PC-3 (cell line): ENCODE data around the gene NNMT. TPM values are rescaled to one million over a fixed set of nuclear protein-coding genes. Genes with fewer than 3 reads are reported as not detected.

Source experiments
- ATAC-seq: fragments of 200-7000 bp; cut with Tn5 transposase; 2 replicates; pipeline ENCODE4 v1.9.1; 2020; ENCODE audit warnings: mild to moderate bottlenecking, moderate library complexity
- BruUV-seq: library from RNA; stranded (reverse); fragments of 400-500 nt; replicated peaks from 2 replicates; lab custom pipeline; 2021; lab: Mats Ljungman, UMichigan
- CTCF ChIA-PET: fragments of 300-600 bp; sonication (Branson Sonifier 250); formaldehyde crosslinking; loops from one replicate; lab custom pipeline; 2022; ENCODE audit warnings: antibody characterized with exemption; lab: Charles Lee
- POLR2A ChIA-PET: fragments of 300-600 bp; sonication (Branson Sonifier 250); formaldehyde crosslinking; loops from one replicate; lab custom pipeline; 2022; ENCODE audit warnings: antibody characterized with exemption; ENCODE audit not compliant: unreplicated experiment; lab: Charles Lee
- DNase-seq: peaks from one replicate; pipeline ENCODE4 v3.0.0-alpha.2; 2015
- H2AFZ ChIP-seq: fragments of 300-600 bp; sonication (generic); 2 replicates; pipeline ENCODE4 v1.6.0; 2016; ENCODE audit warnings: antibody characterized with exemption, low read length
- H3F3A ChIP-seq: fragments of 300-600 bp; sonication (generic); one replicate; pipeline ENCODE4 v1.6.0; 2017; ENCODE audit warnings: antibody characterized with exemption, low read length, control low read depth, mild to moderate bottlenecking; ENCODE audit not compliant: unreplicated experiment
- H3K27ac ChIP-seq: fragments of 300-600 bp; sonication (generic); 2 replicates; pipeline ENCODE4 v1.5.1; 2016; ENCODE audit warnings: mild to moderate bottlenecking, low read length
- H3K27me3 ChIP-seq: fragments of 300-600 bp; sonication (generic); 2 replicates; pipeline ENCODE4 v1.6.1; 2016; ENCODE audit warnings: low read length, mixed read lengths
- H3K36me3 ChIP-seq: fragments of 300-600 bp; sonication (generic); 2 replicates; pipeline ENCODE4 v1.6.1; 2016; ENCODE audit warnings: low read depth, mixed run types, low read length, mixed read lengths
- H3K4me1 ChIP-seq: fragments of 300-600 bp; sonication (generic); 2 replicates; pipeline ENCODE4 v1.5.1; 2016; ENCODE audit warnings: low read length; ENCODE audit not compliant: insufficient read depth
- H3K4me2 ChIP-seq: fragments of 300-600 bp; sonication (generic); 2 replicates; pipeline ENCODE4 v1.6.0; 2016; ENCODE audit warnings: low read length
- H3K4me3 ChIP-seq: fragments of 300-600 bp; sonication (generic); 2 replicates; pipeline ENCODE4 v1.5.1; 2016; ENCODE audit warnings: mild to moderate bottlenecking, low read length, mixed read lengths
- H3K79me2 ChIP-seq: fragments of 300-600 bp; sonication (generic); 2 replicates; pipeline ENCODE4 v1.6.1; 2017; ENCODE audit warnings: low read length, mixed read lengths
- H3K9ac ChIP-seq: fragments of 300-600 bp; sonication (generic); 2 replicates; pipeline ENCODE4 v1.6.0; 2016; ENCODE audit warnings: mild to moderate bottlenecking, low read length
- H3K9me2 ChIP-seq: fragments of 300-600 bp; sonication (generic); replicated peaks from 2 replicates; pipeline ENCODE4 v1.6.1; 2016; ENCODE audit warnings: mixed run types, low read length, mixed read lengths
- H3K9me3 ChIP-seq: fragments of 300-600 bp; sonication (generic); 2 replicates; pipeline ENCODE4 v1.6.1; 2016; ENCODE audit warnings: low read length, mixed read lengths
- H4K20me1 ChIP-seq: fragments of 300-600 bp; sonication (generic); 2 replicates; pipeline ENCODE4 v1.6.1; 2016; ENCODE audit warnings: low read length, mixed read lengths
- EZH2 ChIP-seq: fragments of 300-600 bp; sonication (generic); IDR thresholded peaks from one replicate; pipeline ENCODE4 v1.6.1; 2017; ENCODE audit warnings: antibody characterized with exemption, mild to moderate bottlenecking, low read length; ENCODE audit not compliant: unreplicated experiment
- EZH2phosphoT487 ChIP-seq: fragments of 300-600 bp; sonication (generic); IDR thresholded peaks from 2 replicates; pipeline ENCODE4 v1.6.1; 2018; ENCODE audit warnings: mild to moderate bottlenecking, antibody characterized with exemption, low read length, borderline replicate concordance
- intact Hi-C: fragments of 100-400 bp; cut with micrococcal nuclease; formaldehyde crosslinking; loops from 2 replicates; pipeline ENCODE4 v1.9.0; 2023
- total RNA-seq: library from RNA; depleted of rRNA; stranded (reverse); fragments of >200 nt; gene quantifications from 2 replicates; pipeline ENCODE4 v1.2.3, GENCODE V29; 2014
- TF ChIP-seq, protein P1 (sequence below): fragments of 300-600 bp; sonication (generic); conservative IDR thresholded peaks from 2 replicates; pipeline ENCODE4 v1.5.1; 2017; ENCODE audit warnings: antibody characterized with exemption, low read depth, mild to moderate bottlenecking, low read length

Gene NNMT
- total RNA-seq, 1 experiment from 2014 or later: 23.3 TPM

GRCh38 chr11:114281388-114281956 is 14.7 kb upstream of the NNMT start:
- peak; percentile 32 for DNase-seq
- no peaks in the 10 kb centered on the region for H3F3A ChIP-seq
- 0 out of 2 replicates have a peak, but pooled peaks cover 3% of the 10 kb centered on the region for H3K27me3 ChIP-seq
- peak overlapping the region; percentile 43 for H3K27ac ChIP-seq
- no peaks in the 10 kb centered on the region for H3K79me2 ChIP-seq
- H3K9ac ChIP-seq: peak overlapping the region; percentile 45
- no peak for ATAC-seq
- no peaks in the 10 kb centered on the region for H4K20me1 ChIP-seq
- ChIA-PET POLR2A (no interaction called here), CTCF (no interaction called here)
- H3K9me2 ChIP-seq: no peaks in the 10 kb centered on the region
- H2AFZ ChIP-seq: peak overlapping the region; percentile 44; the same call in 1 of the 2 replicates
- H3K4me3 ChIP-seq: no peak overlapping the region
- peak overlapping the region; percentile 11; the same call in 1 of the 2 replicates for H3K4me2 ChIP-seq
- no TSS peak for BruUV-seq
- H3K9me3 ChIP-seq: no peaks in the 10 kb centered on the region
- peaks cover 46% of the 10 kb centered on the region for H3K4me1 ChIP-seq
- H3K36me3 ChIP-seq: no peaks in the 10 kb centered on the region
- intact Hi-C loops: loop anchor here (2.0 to 10.0 kb wide), 4 partner anchors 67 to 303 kb away; partner anchors contain the start of gene REXO2
- TF ChIP-seq EZH2phosphoT487 (no peak), EZH2 (no peak)
- TF ChIP-seq, protein P1, sequence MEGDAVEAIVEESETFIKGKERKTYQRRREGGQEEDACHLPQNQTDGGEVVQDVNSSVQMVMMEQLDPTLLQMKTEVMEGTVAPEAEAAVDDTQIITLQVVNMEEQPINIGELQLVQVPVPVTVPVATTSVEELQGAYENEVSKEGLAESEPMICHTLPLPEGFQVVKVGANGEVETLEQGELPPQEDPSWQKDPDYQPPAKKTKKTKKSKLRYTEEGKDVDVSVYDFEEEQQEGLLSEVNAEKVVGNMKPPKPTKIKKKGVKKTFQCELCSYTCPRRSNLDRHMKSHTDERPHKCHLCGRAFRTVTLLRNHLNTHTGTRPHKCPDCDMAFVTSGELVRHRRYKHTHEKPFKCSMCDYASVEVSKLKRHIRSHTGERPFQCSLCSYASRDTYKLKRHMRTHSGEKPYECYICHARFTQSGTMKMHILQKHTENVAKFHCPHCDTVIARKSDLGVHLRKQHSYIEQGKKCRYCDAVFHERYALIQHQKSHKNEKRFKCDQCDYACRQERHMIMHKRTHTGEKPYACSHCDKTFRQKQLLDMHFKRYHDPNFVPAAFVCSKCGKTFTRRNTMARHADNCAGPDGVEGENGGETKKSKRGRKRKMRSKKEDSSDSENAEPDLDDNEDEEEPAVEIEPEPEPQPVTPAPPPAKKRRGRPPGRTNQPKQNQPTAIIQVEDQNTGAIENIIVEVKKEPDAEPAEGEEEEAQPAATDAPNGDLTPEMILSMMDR: no peak

GRCh38 chr11:114282488-114282887 is 13.7 kb upstream of the NNMT start:
- CTCF ChIA-PET: no interaction called here
- DNase-seq (no peak), ATAC-seq (no peak)

More at GRCh38 chr11:114282488-114282887, 13.7 kb upstream of the NNMT start:
- Histone ChIP-seq H3K4me3 (no peak overlapping the region), H3K9ac (no peak overlapping the region), H3K27ac (no peak overlapping the region), H4K20me1 (no peaks in the 10 kb centered on the region), H3K79me2 (no peaks in the 10 kb centered on the region), H3K4me2 (no peak overlapping the region), H3K4me1 (peaks cover 56% of the 10 kb centered on the region), H3K36me3 (no peaks in the 10 kb centered on the region), H3F3A (no peaks in the 10 kb centered on the region), H3K27me3 (no peaks in the 10 kb centered on the region), H3K9me2 (no peaks in the 10 kb centered on the region), H3K9me3 (no peaks in the 10 kb centered on the region), H2AFZ (no peak overlapping the region)
- TF ChIP-seq EZH2phosphoT487 (no peak), EZH2 (no peak)
- TF ChIP-seq, protein P1: no peak
- intact Hi-C loops: loop anchor here (10.0 kb wide), 1 partner anchor 302 kb away; no protein-coding TSS in a partner anchor
- POLR2A ChIA-PET: no interaction called here
- BruUV-seq: no TSS peak
